CD14-positive monocyte (primary cell): ENCODE data around the gene FKBP6. TPM values are rescaled to one million over a fixed set of nuclear protein-coding genes. Genes with fewer than 3 reads are reported as not detected.
"Not testable (repeated sequence)": the region's sequence is repeated elsewhere in the genome, so short reads cannot be mapped to it uniquely, and the experiment has no call there.

ENCODE experiments used
- DNase-seq, 3 donors: peaks; one replicate each; pipeline ENCODE4 v3.0.0-alpha.2; 2011 to 2022
- H2AFZ ChIP-seq: 2 replicates; pipeline ENCODE4 v1.6.0; 2012; ENCODE audit warnings: mild to moderate bottlenecking, low read depth, low read length, inconsistent platforms; ENCODE audit not compliant: insufficient read depth, poor library complexity, severe bottlenecking
- H3K27ac ChIP-seq, 2 donors: 1 replicate in 1 of 2; 2 replicates in 1 of 2; pipeline ENCODE4 v1.5.1; 2012 to 2013; ENCODE audit warnings: low read length in 2 of 2, control low read depth in 1 of 2, inconsistent platforms in 1 of 2, low read depth in 1 of 2, mild to moderate bottlenecking in 1 of 2
- H3K27me3 ChIP-seq, 2 donors: one replicate each; pipeline versions ENCODE4 v1.6.0 to v1.6.1; 2011 to 2013; ENCODE audit warnings: low read length in 2 of 2; ENCODE audit not compliant: control insufficient read depth in 2 of 2, insufficient read depth in 2 of 2
- H3K36me3 ChIP-seq, 2 donors: replicated peaks in 1 of 2; 1 replicate in 1 of 2; 2 replicates in 1 of 2; pipeline versions ENCODE4 v1.5.1 to v1.6.1; 2012 to 2013; ENCODE audit warnings: low read length in 2 of 2, control low read depth in 1 of 2, inconsistent platforms in 1 of 2, mild to moderate bottlenecking in 1 of 2; ENCODE audit not compliant: insufficient read depth in 2 of 2, control insufficient read depth in 1 of 2
- H3K4me1 ChIP-seq, 2 donors: 1 replicate in 1 of 2; 2 replicates in 1 of 2; pipeline versions ENCODE4 v1.5.1 to v1.6.1; 2012 to 2013; ENCODE audit warnings: low read length in 2 of 2, control low read depth in 1 of 2, inconsistent platforms in 1 of 2, mild to moderate bottlenecking in 1 of 2, moderate library complexity in 1 of 2; ENCODE audit not compliant: insufficient read depth in 2 of 2, control insufficient read depth in 1 of 2
- H3K4me2 ChIP-seq: replicated peaks from 2 replicates; pipeline ENCODE3; 2012; ENCODE audit warnings: low read length, moderate library complexity, mild to moderate bottlenecking; ENCODE audit not compliant: poor library complexity, severe bottlenecking; ENCODE audit errors: extremely low read depth
- H3K4me3 ChIP-seq, 3 experiments: fragments of 200-600 bp in 1 of 3; sonication (generic) in 1 of 3; replicated peaks in 1 of 3; 1 replicate in 2 of 3; 2 replicates in 1 of 3; pipeline ENCODE4 v1.5.1; 2011 to 2013; ENCODE audit warnings: low read length in 3 of 3, mild to moderate bottlenecking in 3 of 3, control low read depth in 2 of 3, low read depth in 2 of 3, inconsistent platforms in 1 of 3, moderate library complexity in 1 of 3
- H3K79me2 ChIP-seq: 2 replicates; pipeline ENCODE4 v1.6.0; 2012; ENCODE audit warnings: mild to moderate bottlenecking, control low read depth, inconsistent platforms, low read length, moderate library complexity; ENCODE audit not compliant: insufficient read depth
- H3K9ac ChIP-seq: 2 replicates; pipeline ENCODE4 v1.6.0; 2017; ENCODE audit warnings: low read length, mild to moderate bottlenecking; ENCODE audit not compliant: insufficient read depth, poor library complexity, severe bottlenecking
- H3K9me3 ChIP-seq, 2 donors: replicated peaks in 1 of 2; 1 replicate in 1 of 2; 2 replicates in 1 of 2; pipeline versions ENCODE4 v1.5.1 to v1.6.1; 2012 to 2013; ENCODE audit warnings: low read length in 2 of 2, control low read depth in 1 of 2; ENCODE audit not compliant: control insufficient read depth in 1 of 2, insufficient read depth in 1 of 2
- H4K20me1 ChIP-seq: 2 replicates; pipeline ENCODE4 v1.6.0; 2012; ENCODE audit warnings: mild to moderate bottlenecking, low read length, control low read depth, moderate library complexity; ENCODE audit not compliant: insufficient read depth
- H3K27ac Mint-ChIP-seq, 7 donors: one replicate each; pipeline ENCODE4 v1.8.0; 2020; ENCODE audit warnings: mild to moderate bottlenecking in 7 of 7, mixed read lengths in 7 of 7, moderate library complexity in 6 of 7, inconsistent platforms in 2 of 7
- H3K27me3 Mint-ChIP-seq, 3 donors: one replicate each; pipeline ENCODE4 v1.8.0; 2021 to 2022; ENCODE audit warnings: low read depth in 3 of 3, mild to moderate bottlenecking in 3 of 3, mixed read lengths in 3 of 3, moderate library complexity in 3 of 3, inconsistent platforms in 1 of 3
- H3K36me3 Mint-ChIP-seq, 2 donors: one replicate each; pipeline ENCODE4 v1.8.0; 2020; ENCODE audit warnings: mixed read lengths in 2 of 2, inconsistent platforms in 1 of 2, mild to moderate bottlenecking in 1 of 2
- H3K4me1 Mint-ChIP-seq: one replicate; pipeline ENCODE4 v1.8.0; 2020; ENCODE audit warnings: mild to moderate bottlenecking, mixed read lengths
- H3K4me3 Mint-ChIP-seq, 2 donors: one replicate each; pipeline ENCODE4 v1.8.0; 2020; ENCODE audit warnings: mild to moderate bottlenecking in 2 of 2, mixed read lengths in 2 of 2, moderate library complexity in 1 of 2
- H3K9me3 Mint-ChIP-seq, 7 donors: one replicate each; pipeline ENCODE4 v1.8.0; 2020 to 2022; ENCODE audit warnings: mixed read lengths in 7 of 7, mild to moderate bottlenecking in 6 of 7, moderate library complexity in 6 of 7, inconsistent platforms in 2 of 7
- WGBS: methylation state at CpG from one replicate; pipeline ENCODE4 v1.1.5; 2013; ENCODE audit warnings: missing lambda C conversion rate; ENCODE audit not compliant: insufficient coverage; 5-methylcytosine and 5-hydroxymethylcytosine counted together
- intact Hi-C, 2 donors: fragments of 100-400 bp; cut with micrococcal nuclease; formaldehyde crosslinking; loops; one replicate each; pipeline versions ENCODE4 v1.15.0 to v1.15.1; 2023
- polyA plus RNA-seq, 3 donors: library from polyadenylated mRNA; depleted of rRNA in 1 of 3; unstranded in 2 of 3; stranded (reverse) in 1 of 3; fragments of 300-500 nt in 2 of 3; fragments of >200 nt in 1 of 3; fragmentation: Illumina TruSeq in 2 of 3; gene quantifications; 1 replicate in 2 of 3; 2 replicates in 1 of 3; pipeline ENCODE4 v1.2.3, GENCODE V29; 2012 to 2021
- TF ChIP-seq, protein P1 (sequence below): fragments of 200-600 bp; IDR thresholded peaks from one replicate; pipeline ENCODE4 v1.8.0; 2022; ENCODE audit warnings: antibody characterized with exemption, mild to moderate bottlenecking

FKBP6 gene
- polyA plus RNA-seq, 3 donors, result 0.17 TPM; not detected in 2

DNA sequence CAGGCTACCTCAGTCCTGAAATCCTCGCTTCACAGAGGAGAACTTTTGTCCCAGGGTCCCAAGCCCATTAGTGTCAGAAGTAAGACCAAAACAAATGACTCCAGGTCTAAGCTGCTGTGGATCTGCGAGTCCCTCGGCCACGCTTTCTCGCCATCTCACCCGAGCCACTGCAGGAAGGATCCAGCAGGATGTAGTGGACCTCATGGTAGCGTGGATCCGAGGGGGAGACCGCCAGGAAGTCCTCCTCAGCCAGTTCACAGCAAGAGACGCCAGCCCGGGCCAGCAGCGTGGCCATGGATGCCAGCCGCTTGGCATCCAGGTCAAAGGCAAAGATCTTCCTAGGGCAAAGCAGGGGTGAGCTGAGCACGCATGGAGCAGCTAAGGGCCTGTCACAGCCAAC is 23.9 kb upstream of the FKBP6 start:
- no peaks in the 10 kb centered on the region for H3K9me3 Mint-ChIP-seq
- peaks cover 37 to 41% of the 10 kb centered on the region in 2 donors for H3K36me3 Mint-ChIP-seq
- peaks cover 27 to 40% of the 10 kb centered on the region in 2 donors for H3K4me1 ChIP-seq
- H3K27me3 Mint-ChIP-seq, result peaks cover 0 to 3% (median 0%) of the 10 kb centered on the region in 3 donors
- peaks cover 20% of the 10 kb centered on the region for H3K79me2 ChIP-seq
- H3K27me3 ChIP-seq, result no peaks in the 10 kb centered on the region
- H3K36me3 ChIP-seq, result peaks cover 31 to 37% of the 10 kb centered on the region in 2 donors
- H2AFZ ChIP-seq, result no peak overlapping the region
- no peak overlapping the region for H3K27ac Mint-ChIP-seq
- DNase-seq, result no peak
- intact Hi-C loops, result no loop called here
- TF ChIP-seq, protein P1, sequence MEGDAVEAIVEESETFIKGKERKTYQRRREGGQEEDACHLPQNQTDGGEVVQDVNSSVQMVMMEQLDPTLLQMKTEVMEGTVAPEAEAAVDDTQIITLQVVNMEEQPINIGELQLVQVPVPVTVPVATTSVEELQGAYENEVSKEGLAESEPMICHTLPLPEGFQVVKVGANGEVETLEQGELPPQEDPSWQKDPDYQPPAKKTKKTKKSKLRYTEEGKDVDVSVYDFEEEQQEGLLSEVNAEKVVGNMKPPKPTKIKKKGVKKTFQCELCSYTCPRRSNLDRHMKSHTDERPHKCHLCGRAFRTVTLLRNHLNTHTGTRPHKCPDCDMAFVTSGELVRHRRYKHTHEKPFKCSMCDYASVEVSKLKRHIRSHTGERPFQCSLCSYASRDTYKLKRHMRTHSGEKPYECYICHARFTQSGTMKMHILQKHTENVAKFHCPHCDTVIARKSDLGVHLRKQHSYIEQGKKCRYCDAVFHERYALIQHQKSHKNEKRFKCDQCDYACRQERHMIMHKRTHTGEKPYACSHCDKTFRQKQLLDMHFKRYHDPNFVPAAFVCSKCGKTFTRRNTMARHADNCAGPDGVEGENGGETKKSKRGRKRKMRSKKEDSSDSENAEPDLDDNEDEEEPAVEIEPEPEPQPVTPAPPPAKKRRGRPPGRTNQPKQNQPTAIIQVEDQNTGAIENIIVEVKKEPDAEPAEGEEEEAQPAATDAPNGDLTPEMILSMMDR, result no peak
- H3K4me1 Mint-ChIP-seq, result peaks cover 47% of the 10 kb centered on the region
- no peak overlapping the region for H3K4me3 ChIP-seq
- peaks cover 12% of the 10 kb centered on the region for H4K20me1 ChIP-seq
- no peak overlapping the region for H3K27ac ChIP-seq
- no peak overlapping the region for H3K4me2 ChIP-seq
- WGBS, result 94% methylated on average over 13 of the region's 14 CpGs
- no peak overlapping the region for H3K9ac ChIP-seq
- H3K4me3 Mint-ChIP-seq, result no peak overlapping the region
- no peaks in the 10 kb centered on the region for H3K9me3 ChIP-seq

DNA sequence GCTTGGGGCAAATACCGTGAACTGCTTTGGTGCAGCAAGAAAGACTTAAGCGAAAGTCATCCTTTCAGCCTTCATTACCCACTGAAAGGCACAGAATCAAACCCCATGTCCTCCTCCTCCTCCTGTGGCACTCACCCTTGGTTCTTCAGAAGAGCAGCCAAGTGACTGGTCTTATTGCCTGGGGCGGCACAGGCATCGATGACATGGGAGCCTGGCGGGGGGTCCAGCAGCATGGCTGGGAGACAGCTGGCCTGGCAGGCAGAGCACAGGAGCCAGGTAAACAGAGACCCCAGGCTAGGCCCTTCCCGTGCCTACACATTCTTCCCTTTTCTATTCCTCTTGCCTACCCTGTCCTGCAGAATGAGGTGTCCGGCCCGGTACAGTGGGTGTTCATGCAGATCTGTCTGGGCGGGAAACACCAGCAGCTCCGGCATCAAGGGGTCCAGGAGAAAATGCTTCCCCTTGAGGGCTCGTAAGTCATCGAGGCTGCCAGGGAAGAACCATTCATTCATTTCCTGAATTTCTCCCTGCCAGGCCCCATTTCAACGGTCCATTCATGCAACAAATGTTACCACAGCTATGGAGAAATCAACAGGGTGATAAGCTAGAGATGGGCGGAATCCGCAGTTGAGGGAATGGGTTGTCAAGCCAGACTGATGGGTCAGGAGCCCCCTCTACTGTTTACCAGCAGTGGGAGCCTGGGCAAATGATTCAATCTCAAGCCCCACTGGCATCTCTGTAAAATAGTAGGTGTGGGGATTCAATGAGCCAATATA is 23.2 kb upstream of the FKBP6 start:
- H3K27me3 ChIP-seq, H3K27me3 Mint-ChIP-seq, H3K27ac ChIP-seq, H3K9ac ChIP-seq, H2AFZ ChIP-seq, H3K9me3 Mint-ChIP-seq, H3K4me2 ChIP-seq, intact Hi-C loops, H3K27ac Mint-ChIP-seq, H3K4me3 ChIP-seq, H3K9me3 ChIP-seq, H3K4me3 Mint-ChIP-seq: not testable (repeated sequence)
- H3K36me3 Mint-ChIP-seq, result peaks cover 36 to 41% of the 10 kb centered on the region in 2 donors
- WGBS, result 86% methylated on average over 1 of the region's 15 CpGs
- H4K20me1 ChIP-seq, result peaks cover 12% of the 10 kb centered on the region
- TF ChIP-seq, protein P1, result peak; percentile 17
- peaks cover 29 to 43% of the 10 kb centered on the region in 2 donors for H3K4me1 ChIP-seq
- DNase-seq, result peak in 2 of 3 donors; percentile 42 to 46
- H3K36me3 ChIP-seq, result peaks cover 31 to 37% of the 10 kb centered on the region in 2 donors
- peaks cover 47% of the 10 kb centered on the region for H3K4me1 Mint-ChIP-seq
- H3K79me2 ChIP-seq, result peaks cover 20% of the 10 kb centered on the region
